ENCODE results near the gene COASY. TPM values are rescaled to one million over a fixed set of nuclear protein-coding genes. Genes with fewer than 3 reads are reported as not detected.
"Not testable (repeated sequence)": the region's sequence is repeated elsewhere in the genome, so short reads cannot be mapped to it uniquely, and the experiment has no call there.

COASY gene
- total RNA-seq, 1 donor from 2014 or later = 84.1 TPM

GRCh38 chr17:42531455-42532354 is 30.2 kb upstream of the COASY start:
- peak; percentile 61 for DNase-seq (ENCODE audit: low spot score)

- no peak for DNase-seq (ENCODE audit: low spot score)
Measured at GRCh38 chr17:42535155-42536047, 26.5 kb upstream of the COASY start.

GRCh38 chr17:42536048-42536371 is 25.9 kb upstream of the COASY start, which contains the start of gene NAGLU:
Gene NAGLU, plus strand, starts transcription at chr17:42536241. Its CDS starts 32 bp downstream, at chr17:42536273.
- DNase-seq (ENCODE audit: low spot score) = peak; percentile 97

DNA sequence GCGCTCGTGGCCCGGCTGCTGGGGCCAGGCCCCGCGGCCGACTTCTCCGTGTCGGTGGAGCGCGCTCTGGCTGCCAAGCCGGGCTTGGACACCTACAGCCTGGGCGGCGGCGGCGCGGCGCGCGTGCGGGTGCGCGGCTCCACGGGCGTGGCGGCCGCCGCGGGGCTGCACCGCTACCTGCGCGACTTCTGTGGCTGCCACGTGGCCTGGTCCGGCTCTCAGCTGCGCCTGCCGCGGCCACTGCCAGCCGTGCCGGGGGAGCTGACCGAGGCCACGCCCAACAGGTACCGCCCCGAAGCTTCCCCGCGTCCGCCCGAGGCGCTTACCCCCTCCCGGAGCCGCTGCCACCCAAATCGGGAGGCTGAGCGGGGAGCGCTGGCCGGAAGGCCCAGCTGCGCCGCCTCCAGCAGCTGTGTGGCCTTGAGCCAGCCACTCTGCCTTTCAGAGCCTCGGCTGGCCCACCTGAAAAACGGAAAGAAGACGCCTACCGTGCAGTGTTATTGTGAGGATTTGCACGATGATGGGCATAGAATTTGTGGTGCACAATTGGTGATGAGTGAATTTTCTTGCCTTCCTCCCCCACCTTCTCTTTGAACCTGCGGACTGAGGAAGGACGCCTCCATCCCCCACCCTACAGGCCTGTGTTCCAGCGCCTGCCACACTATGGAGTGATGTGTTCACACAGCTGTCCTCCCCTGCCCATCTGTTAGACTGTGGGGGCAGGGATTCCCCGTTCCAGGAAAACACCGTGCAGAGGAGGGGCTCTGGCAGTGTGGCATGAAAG is 25.4 kb upstream of the COASY start:
- peak; percentile 82 for DNase-seq (ENCODE audit: low spot score)

DNA sequence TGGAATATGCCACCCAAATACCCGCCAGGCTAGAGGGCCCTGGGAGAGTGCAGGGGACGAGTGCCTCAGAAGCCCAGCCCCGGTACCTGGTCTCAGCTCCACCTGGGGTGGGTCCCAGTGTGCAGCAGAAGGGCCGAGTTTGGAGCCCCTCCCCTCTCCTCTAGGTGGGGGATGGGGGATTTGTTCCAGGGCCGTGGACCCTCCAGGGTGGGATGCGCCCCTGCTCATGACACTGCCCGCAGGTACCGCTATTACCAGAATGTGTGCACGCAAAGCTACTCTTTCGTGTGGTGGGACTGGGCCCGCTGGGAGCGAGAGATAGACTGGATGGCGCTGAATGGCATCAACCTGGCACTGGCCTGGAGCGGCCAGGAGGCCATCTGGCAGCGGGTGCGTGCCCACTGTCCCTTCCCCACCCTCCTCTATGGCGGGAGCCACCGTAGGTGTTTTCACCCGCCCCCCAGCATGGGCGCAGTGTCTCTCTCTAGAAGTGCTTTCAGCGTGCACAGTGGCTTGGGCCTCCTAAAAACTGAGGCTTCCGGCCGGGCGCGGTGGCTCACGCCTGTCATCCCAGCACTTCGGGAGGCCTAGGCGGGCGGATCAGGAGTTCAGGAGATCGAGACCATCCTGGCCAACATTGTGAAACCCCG is 24.7 kb upstream of the COASY start:
- no peak for DNase-seq (ENCODE audit: low spot score)

DNA sequence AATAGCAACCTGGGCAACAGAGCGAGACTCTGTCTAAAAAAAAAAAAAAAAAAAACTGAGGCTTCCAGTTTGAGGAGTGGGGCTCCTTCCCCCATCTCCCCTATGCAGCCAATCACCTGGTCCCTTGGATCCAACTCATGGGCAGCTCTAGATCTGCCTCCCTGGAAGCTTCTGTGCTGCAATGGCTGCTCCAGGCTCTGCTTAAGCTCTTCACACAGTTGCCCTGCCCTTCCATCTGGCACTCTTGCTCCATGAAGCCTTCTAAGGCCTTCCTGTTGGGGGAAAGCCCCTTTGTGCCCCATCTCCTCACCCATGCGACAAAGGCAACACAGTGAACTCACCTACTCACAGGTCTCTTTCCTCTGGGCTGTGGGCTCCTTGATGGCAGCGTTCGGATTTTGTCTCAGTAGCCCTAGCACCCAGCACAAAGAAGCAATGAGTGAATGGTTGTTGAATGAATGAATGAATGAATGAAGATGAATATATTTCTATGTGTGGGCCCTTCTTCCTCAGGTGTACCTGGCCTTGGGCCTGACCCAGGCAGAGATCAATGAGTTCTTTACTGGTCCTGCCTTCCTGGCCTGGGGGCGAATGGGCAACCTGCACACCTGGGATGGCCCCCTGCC is 24.0 kb upstream of the COASY start:
- no peak for DNase-seq (ENCODE audit: low spot score)

DNA sequence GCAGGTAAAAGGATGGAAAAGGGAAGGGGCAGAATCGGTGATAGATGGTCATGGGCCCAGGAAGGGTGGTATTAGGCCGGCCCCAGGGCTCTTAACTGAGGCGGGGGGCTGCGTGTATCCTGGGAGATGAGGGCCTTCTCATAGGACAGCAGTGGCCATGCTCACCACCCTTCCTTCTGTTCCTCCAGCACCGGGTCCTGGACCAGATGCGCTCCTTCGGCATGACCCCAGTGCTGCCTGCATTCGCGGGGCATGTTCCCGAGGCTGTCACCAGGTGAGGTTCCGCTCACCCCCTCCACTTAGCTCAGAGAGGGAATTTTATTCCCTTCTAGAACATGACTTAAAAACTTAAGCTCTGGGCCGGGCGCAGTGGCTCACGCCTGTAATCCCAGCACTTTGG is 23.5 kb upstream of the COASY start:
- DNase-seq (ENCODE audit: low spot score) = no peak

DNA sequence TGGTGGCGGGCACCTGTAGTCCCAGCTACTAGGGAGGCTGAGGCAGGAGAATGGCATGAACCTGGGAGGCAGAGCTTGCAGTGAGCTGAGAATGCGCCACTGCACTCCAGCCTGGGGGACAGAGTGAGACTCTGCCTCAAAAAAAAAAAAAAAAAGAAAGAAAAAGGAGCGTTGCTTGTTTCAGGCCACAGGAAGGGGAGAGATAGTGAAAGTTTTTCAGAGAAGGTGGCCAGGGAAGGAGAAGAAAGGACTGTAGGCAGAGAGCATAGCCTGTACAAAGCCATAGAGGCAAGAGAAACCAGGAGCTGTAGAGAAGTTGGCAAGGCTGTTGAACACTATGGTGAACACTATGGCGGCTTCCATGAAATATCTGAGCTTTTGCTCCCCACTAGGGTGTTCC is 21.4 kb upstream of the COASY start:
- not testable (repeated sequence) for DNase-seq (ENCODE audit: low spot score)

- DNase-seq (ENCODE audit: low spot score) = no peak
Measured at GRCh38 chr17:42541041-42541833, 20.7 kb upstream of the COASY start.

- DNase-seq (ENCODE audit: low spot score) = no peak
Measured at GRCh38 chr17:42543190-42544079, 18.5 kb upstream of the COASY start.

GRCh38 chr17:42544874-42545283 is 17.1 kb upstream of the COASY start:
- no peak for DNase-seq (ENCODE audit: low spot score)

- DNase-seq (ENCODE audit: low spot score) = not testable (repeated sequence)
Measured at GRCh38 chr17:42545755-42546505, 16.0 kb upstream of the COASY start.

DNA sequence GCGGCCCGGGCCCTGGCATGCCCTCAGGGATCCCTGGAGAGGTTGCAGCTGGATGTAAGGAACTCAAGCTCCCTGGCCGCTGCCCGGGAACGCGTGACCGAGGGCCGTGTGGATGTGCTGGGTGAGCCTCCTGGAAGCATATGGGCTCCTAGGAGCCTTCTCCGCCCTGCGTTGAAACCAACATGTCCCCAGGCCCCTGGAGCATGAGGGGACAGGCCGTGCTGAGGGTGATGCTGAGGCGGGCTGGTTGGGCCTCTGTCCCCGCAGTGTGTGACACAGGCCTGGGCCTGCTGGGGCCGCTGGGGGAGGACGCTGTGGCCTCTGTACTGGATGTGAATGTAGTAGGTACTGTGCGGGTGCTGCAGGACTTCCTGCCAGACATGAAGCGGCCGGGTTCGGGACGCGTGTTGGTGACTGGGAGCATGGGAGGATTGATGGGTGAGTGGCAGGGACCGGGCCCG is 14.9 kb upstream of the COASY start:
- no peak for DNase-seq (ENCODE audit: low spot score)

DNA sequence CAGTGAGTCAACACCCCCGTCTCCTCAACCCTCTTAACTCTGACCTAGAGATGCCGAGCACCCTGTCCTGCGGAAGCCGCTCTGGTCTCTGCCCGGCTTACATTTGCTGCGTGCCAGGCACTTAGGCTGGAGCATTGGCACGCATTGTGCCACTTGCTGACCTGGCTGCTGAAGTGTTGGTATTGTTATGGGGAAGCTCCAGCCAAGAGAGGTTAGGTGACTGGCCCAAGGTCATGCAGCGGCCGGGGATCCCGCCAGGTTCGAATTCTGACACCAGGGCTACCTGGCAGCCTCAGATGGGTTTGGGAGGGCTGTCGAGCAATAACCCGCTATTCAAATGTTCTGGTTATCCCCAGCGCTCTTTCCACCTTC is 14.3 kb upstream of the COASY start:
- DNase-seq (ENCODE audit: low spot score) = no peak

GRCh38 chr17:42548070-42548837 is 13.7 kb upstream of the COASY start:
- DNase-seq (ENCODE audit: low spot score) = peak; percentile 77

DNA sequence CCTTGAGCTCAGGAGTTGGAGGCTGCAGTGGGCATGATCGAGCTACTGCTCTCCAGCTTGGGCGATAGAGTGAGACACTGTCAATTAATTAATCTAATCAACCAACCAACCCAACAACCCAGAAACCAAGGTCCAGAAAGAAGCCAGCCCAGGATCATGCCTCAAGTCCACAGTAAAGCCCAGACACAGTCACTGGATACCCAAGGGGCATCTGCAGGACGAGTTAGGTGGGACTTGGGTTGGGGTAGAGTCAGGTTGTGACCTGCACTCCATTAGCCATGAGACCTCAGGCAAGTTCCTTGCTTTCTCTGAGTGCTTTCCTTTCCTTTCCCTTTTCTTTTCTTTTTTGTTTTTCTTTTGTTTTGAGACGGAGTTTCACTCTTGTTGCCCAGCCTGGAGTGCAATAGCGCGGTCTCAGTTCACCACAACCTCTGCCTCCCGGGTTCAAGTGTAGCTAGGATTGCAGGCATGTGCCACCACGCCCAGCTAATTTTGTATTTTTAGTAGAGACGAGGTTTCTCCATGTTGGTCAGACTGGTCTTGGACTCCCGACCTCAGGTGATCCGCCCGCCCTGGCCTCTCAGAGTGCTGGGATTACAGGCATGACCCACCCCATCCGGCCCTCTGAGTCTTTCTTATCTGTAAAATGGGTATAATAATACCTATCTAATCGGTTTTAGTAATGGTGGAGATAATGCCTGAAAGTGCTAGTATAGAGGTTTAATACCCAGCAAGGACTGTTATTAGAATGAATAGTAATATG is 12.8 kb upstream of the COASY start:
- no peak for DNase-seq (ENCODE audit: low spot score)

GRCh38 chr17:42552736-42553135 is 9.2 kb upstream of the COASY start, which contains the start of gene HSD17B1:
Gene HSD17B1, plus strand, starts transcription at chr17:42552923. Its CDS starts 11 bp downstream, at chr17:42552934.
- not testable (repeated sequence) for DNase-seq (ENCODE audit: low spot score)

Measured in mucosa of gallbladder (tissue), 1 donor.